Lung (tissue), 12 donors: ENCODE measurements around the gene B3GALNT2. TPM values are rescaled to one million over a fixed set of nuclear protein-coding genes. Genes with fewer than 3 reads are reported as not detected.
A peak's percentile ranks its signal among the peaks of the same experiment; 100 is the strongest.

Experiments used
- ATAC-seq: fragments of 200-7000 bp; cut with Tn5 transposase; one replicate; pipeline ENCODE4 v1.9.1; 2020; ENCODE audit warnings: moderate number of reproducible peaks; ENCODE audit not compliant: insufficient read depth, low FRiP score
- DNase-seq, 3 donors: peaks; one replicate each; pipeline ENCODE4 v3.0.0-alpha.2; 2013 to 2017
- H3K27ac ChIP-seq, 2 donors: one replicate each; pipeline ENCODE4 v1.5.1; 2013; ENCODE audit warnings: mild to moderate bottlenecking in 2 of 2, moderate library complexity in 2 of 2, control low read depth in 1 of 2, inconsistent platforms in 1 of 2, low read depth in 1 of 2, low read length in 1 of 2
- H3K27me3 ChIP-seq, 3 donors: one replicate each; pipeline ENCODE4 v1.5.1; 2013; ENCODE audit warnings: low read length in 2 of 3; ENCODE audit not compliant: control insufficient read depth in 3 of 3, insufficient read depth in 3 of 3
- H3K36me3 ChIP-seq, 4 donors: one replicate each; pipeline ENCODE4 v1.5.1; 2013; ENCODE audit warnings: low read length in 4 of 4, mild to moderate bottlenecking in 1 of 4, moderate library complexity in 1 of 4; ENCODE audit not compliant: control insufficient read depth in 4 of 4, insufficient read depth in 4 of 4
- H3K4me1 ChIP-seq, 5 donors: one replicate each; pipeline ENCODE4 v1.5.1; 2013; ENCODE audit warnings: low read length in 5 of 5, mild to moderate bottlenecking in 2 of 5, moderate library complexity in 1 of 5; ENCODE audit not compliant: control insufficient read depth in 5 of 5, insufficient read depth in 5 of 5
- H3K4me3 ChIP-seq: one replicate; pipeline ENCODE4 v1.5.1; 2013; ENCODE audit warnings: mild to moderate bottlenecking, control low read depth, moderate library complexity
- H3K9ac ChIP-seq, 2 donors: one replicate each; pipeline ENCODE4 v1.5.1; 2013; ENCODE audit warnings: low read length in 2 of 2, control low read depth in 1 of 2; ENCODE audit not compliant: insufficient read depth in 1 of 2
- H3K9me3 ChIP-seq, 4 donors: one replicate each; pipeline ENCODE4 v1.5.1; 2013; ENCODE audit warnings: low read length in 3 of 4, mild to moderate bottlenecking in 1 of 4, moderate library complexity in 1 of 4; ENCODE audit not compliant: control insufficient read depth in 4 of 4, insufficient read depth in 3 of 4
- WGBS, 2 donors: extraction: QIAGEN DNeasy Blood & Tissue Kit; methylation state at CpG; one replicate each; pipeline ENCODE4 v1.1.7; 2013; 5-methylcytosine and 5-hydroxymethylcytosine counted together
- polyA plus RNA-seq, 2 donors: library from polyadenylated mRNA; stranded (reverse); fragments of 200-250 nt; gene quantifications; one replicate each; pipeline ENCODE4 v1.2.1, GENCODE V29; 2013
- total RNA-seq, 2 donors: library from RNA; depleted of rRNA in 1 of 2; stranded (reverse); fragments of >200 nt in 1 of 2; gene quantifications; one replicate each; pipeline ENCODE4 v1.2.1, GENCODE V29; 2014 to 2021
- TF ChIP-seq, protein P1 (sequence below): IDR thresholded peaks from 2 replicates; pipeline ENCODE4 v1.5.1; 2012; ENCODE audit warnings: mild to moderate bottlenecking; ENCODE audit errors: control extremely low read depth, extremely low read depth
- donor health status: control.
- donor health status: control.
- donor health status: Bipolar disorder and iron deficiency.
- donor health status: healthy.
- donor health status: DM: yes; HTN: yes; CAD: no.

B3GALNT2 gene
- total and polyA plus RNA-seq, 4 donors, result 2.3 to 30.8 (median 11.3) TPM

DNA sequence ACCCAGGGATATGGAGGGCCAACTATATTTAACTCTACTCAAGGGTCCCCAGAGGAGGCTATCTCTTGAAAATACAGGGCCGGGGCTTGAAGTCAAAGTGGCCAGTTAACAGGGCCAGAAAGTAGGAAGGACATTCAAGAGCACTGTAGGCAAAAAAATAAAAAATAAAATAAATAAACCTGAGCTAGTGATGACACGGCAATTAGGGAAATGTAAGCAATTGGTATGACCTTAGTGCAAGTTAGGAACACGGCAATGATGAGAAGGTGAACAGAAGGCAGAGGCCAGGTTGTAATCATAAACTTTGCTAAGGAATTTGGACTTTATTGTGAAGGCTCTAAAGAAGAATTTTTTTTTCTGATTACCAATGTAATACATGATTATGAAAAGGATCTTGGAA lies 3.4 kb upstream of the B3GALNT2 start:
- Histone ChIP-seq H3K9ac (no peak overlapping the region), H3K9me3 (no peaks in the 10 kb centered on the region), H3K27me3 (no peaks in the 10 kb centered on the region), H3K4me3 (no peak overlapping the region), H3K27ac (no peak overlapping the region), H3K36me3 (no peaks in the 10 kb centered on the region), H3K4me1 (peaks cover 0 to 4% (median 2%) of the 10 kb centered on the region in 5 donors)
- no peak for DNase-seq
- WGBS, 2 donors, result 83 to 85% methylated on average over 3 of the region's 3 CpGs
- TF ChIP-seq, protein P1, sequence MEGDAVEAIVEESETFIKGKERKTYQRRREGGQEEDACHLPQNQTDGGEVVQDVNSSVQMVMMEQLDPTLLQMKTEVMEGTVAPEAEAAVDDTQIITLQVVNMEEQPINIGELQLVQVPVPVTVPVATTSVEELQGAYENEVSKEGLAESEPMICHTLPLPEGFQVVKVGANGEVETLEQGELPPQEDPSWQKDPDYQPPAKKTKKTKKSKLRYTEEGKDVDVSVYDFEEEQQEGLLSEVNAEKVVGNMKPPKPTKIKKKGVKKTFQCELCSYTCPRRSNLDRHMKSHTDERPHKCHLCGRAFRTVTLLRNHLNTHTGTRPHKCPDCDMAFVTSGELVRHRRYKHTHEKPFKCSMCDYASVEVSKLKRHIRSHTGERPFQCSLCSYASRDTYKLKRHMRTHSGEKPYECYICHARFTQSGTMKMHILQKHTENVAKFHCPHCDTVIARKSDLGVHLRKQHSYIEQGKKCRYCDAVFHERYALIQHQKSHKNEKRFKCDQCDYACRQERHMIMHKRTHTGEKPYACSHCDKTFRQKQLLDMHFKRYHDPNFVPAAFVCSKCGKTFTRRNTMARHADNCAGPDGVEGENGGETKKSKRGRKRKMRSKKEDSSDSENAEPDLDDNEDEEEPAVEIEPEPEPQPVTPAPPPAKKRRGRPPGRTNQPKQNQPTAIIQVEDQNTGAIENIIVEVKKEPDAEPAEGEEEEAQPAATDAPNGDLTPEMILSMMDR, result no peak
- ATAC-seq, result no peak

DNA sequence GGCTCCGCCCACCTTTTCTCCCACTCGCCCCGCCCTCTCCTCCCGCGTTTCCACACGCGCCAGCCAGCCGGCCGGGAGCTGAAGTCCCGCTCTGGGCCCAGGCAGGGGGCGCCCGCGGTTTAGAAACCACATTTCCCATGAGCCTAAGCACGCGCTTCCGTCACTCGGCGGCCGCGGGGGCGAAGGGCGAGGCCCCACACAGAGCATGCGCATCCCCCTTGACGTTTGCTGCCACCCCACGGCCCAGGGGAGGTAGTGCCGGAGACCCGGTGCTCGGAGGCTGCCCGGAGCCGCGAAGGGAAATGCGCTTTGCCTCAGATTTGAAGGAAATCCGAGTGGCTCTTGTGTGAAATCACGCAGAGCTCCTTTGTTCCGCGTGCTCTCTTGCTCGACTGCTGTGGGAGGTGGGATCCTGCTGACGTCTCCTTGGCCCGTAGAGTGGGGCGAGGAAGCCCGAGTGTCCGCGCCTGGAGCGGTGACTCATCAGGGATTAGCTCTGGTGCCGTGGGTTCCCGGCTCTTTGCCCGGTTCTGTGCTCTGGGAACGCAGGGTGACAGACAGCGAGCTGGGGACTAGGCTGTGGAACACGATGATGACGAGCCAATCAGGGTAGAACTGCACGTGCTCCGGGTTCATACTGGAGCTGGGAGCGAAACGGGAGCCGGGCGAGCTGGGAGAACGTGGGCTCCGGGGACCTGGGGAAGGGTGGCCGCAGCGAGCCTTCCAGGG lies 406 bp upstream of the B3GALNT2 start:
- TF ChIP-seq, protein P1, result peak; percentile 75
- Histone ChIP-seq H3K36me3 (no peaks in the 10 kb centered on the region), H3K9ac (peak overlapping the region; percentile 41 to 96), H3K9me3 (no peaks in the 10 kb centered on the region), H3K27ac (peak overlapping the region; percentile 99 to 100), H3K4me3 (peak overlapping the region; percentile 77), H3K27me3 (no peaks in the 10 kb centered on the region), H3K4me1 (peaks cover 0 to 10% (median 8%) of the 10 kb centered on the region in 5 donors)
- DNase-seq (peak; percentile 100), ATAC-seq (peak; percentile 93)
- 0% methylated on average over 51 to 61 of the region's 61 CpGs for WGBS, 2 donors

DNA sequence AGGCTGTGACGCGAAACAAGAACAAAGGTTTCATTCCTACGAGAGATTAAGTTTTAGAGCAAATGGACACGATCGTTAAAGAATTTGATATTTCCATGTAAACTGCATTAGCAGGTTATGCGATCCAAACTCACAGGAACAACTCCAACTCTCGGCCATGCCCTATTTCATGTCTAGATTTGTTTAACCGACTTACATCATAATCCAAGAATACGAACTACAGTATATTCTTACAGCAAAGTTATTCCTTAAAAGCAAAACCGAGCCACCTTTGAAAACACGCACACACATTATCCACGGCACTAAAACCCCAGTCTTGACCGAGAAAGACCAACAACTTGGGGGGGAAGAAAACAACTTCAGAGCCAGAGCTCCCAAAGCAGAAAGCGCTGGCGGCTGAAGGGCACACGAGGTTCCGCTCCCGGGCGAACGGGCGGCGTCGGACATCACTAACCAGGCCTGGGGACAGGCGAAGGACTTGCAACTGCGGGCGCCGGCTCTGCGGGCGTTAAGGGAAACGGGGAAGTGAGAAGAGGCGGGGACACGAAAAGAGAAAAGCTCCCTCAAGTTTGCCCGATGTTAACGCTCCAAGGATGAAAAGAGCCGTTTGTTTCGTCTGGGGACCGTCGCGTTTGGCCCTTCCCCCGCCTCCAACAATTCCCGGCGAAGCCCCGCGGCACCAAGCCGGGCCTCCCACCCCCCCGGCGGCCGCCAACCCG lies 690 bp downstream of the B3GALNT2 start:
- peak; percentile 72 to 83 (median 72) for DNase-seq
- TF ChIP-seq, protein P1, result no peak
- Histone ChIP-seq H3K9me3 (no peaks in the 10 kb centered on the region), H3K36me3 (no peaks in the 10 kb centered on the region), H3K4me1 (peaks cover 0 to 10% (median 8%) of the 10 kb centered on the region in 5 donors), H3K27ac (peak overlapping the region; percentile 94 to 100), H3K4me3 (peak overlapping the region; percentile 77), H3K9ac (peak overlapping the region; percentile 90 to 93), H3K27me3 (no peaks in the 10 kb centered on the region)
- ATAC-seq, result no peak
- 1% methylated on average over 44 to 49 of the region's 49 CpGs for WGBS, 2 donors
